G401.6 (cell line): ENCODE measurements around the gene CUBN.

ENCODE experiments used
- FAIRE-seq: peaks from 2 replicates; lab custom pipeline; 2012; peaks lifted over from hg19 to GRCh38; lab: Jason Lieb, UNC

The CUBN gene

DNA sequence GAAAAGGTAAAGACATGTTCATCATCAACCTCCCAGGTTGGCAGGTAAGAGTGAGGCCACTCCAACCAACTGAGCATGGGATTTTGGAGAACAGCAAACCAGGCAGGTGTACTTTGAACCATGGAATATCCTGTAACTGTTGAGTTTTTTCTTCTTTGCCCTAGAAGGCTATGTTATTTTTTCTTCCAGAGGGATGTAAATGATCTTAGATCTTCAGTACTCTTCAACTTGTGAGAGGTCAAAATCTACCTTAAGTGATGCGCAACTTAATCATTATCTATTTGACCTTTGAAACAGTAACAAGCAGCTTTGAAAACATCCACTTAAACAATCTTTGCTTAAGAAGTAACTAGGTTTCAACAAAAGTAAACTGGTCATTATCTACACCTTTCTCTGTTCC is at the start of gene CUBN:
Gene CUBN, minus strand, starts transcription at position 71 of the 400 bp plus-strand sequence. Its CDS starts 46 bp downstream, at position 25.
- no peak for FAIRE-seq

- no peak for FAIRE-seq
Measured at GRCh38 chr10:17179002-17179401, 49.4 kb upstream of the CUBN start.

GRCh38 chr10:17178006-17178405 is 48.4 kb upstream of the CUBN start:
- FAIRE-seq, result peak; percentile 19

DNA sequence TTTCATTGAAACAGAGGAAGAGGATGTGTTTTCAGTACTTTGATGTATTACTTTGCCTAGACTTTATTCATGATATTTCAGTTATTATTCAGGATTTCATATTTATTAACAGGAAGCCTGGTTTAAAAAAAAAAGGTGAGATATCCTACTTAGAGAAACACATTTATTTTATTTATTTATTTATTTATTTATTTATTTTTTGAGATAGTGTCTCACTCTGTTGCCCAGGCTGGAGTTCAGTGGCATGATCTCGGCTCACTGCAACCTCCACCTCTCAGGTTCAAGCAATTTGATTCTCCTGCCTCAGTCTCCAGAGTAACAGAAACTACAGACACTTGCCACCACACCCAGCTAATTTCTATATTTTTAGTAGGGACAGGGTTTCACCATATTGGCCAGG is 47.4 kb upstream of the CUBN start:
- peak; percentile 19 for FAIRE-seq

- FAIRE-seq, result peak; percentile 42
Measured at GRCh38 chr10:17176091-17176490, 46.5 kb upstream of the CUBN start.

- FAIRE-seq, result no peak
Measured at GRCh38 chr10:17175551-17175950, 45.9 kb upstream of the CUBN start.

- no peak for FAIRE-seq
Measured at GRCh38 chr10:17174626-17175025, 45.0 kb upstream of the CUBN start.

GRCh38 chr10:17171141-17171641 is 41.6 kb upstream of the CUBN start:
- FAIRE-seq, result no peak

DNA sequence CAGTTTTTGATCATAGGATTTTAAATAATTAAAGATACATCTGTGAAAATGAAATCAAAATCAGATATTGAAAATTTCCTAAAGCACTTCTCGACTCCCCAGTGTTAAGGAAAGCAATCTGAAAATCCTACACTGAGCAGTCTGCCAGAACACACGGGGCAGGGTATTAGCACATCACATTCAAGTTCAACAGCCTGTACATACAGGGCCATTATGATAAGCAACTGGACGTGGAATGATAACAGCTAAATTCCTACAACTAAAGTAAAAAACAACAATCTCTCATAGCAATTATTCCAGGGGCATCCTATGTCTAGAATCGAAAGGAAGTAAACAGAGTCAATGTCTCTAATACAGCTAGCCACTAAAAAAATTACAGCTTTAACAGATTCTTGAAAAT is 40.2 kb upstream of the CUBN start:
- no peak for FAIRE-seq

DNA sequence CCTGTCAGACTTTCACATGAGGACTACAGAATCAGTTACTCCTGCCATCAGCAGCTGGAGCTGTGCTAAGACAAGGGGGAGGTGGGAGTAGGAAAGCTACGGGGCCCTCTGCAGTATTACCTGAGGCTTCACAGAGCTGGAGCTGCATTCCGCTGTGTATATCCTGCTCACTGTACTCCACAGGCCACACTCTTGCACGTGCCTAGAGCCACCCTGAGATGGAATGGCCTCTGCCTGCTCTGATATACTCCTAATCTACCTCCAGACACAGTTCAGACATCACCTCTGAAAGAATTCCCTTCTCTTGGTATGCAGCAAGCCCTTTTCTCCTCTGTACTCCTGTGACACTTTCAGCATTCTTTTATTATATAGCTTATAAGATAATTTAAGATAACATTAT is 37.1 kb upstream of the CUBN start:
- no peak for FAIRE-seq

GRCh38 chr10:17162828-17163227 is 33.2 kb upstream of the CUBN start:
- FAIRE-seq, result no peak

GRCh38 chr10:17161775-17162174 is 32.2 kb upstream of the CUBN start:
- no peak for FAIRE-seq

- FAIRE-seq, result no peak
Measured at GRCh38 chr10:17157024-17157423, 27.4 kb upstream of the CUBN start.

- FAIRE-seq, result no peak
Measured at GRCh38 chr10:17155826-17156225, 26.2 kb upstream of the CUBN start.

DNA sequence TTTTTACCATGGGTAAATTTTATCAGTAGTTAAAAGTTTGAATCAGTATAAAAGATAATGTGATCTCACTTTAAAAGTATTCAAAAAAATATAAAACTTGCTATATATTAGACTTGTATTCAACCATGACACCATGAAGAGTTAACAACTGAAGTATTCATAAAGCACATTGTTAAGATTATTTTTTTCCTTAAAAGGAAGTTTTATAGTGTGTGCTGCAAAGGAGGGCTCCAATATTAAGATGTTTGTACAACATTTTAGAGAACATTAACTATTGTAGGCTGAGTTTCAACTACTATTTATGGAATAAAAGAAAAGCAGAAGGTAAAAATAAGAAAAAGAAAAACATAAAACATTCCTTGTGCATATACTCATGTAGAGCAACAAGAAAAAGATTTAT is 24.5 kb upstream of the CUBN start:
- FAIRE-seq, result no peak

- FAIRE-seq, result no peak
Measured at GRCh38 chr10:17153321-17153720, 23.7 kb upstream of the CUBN start.

DNA sequence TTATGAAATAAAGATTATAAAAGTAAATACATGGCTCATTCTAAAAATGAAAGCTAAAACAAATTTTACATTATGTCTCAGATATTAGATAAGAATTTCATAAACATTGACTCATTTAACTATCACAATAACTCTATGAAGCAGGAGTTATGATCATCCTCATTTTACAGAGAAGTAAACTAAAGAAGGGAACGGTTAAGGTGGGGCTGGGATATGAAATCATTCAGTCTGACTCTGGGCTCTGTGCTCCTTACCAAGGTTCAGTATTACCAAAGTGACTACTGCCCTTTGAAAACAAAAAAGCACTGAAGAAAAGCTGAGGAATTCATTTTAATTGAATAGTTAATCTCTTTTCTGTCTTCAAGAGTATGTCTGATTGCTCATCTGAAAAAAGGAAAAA is 22.1 kb upstream of the CUBN start:
- peak; percentile 63 for FAIRE-seq

- no peak for FAIRE-seq
Measured at GRCh38 chr10:17147884-17148489, 18.4 kb upstream of the CUBN start.

DNA sequence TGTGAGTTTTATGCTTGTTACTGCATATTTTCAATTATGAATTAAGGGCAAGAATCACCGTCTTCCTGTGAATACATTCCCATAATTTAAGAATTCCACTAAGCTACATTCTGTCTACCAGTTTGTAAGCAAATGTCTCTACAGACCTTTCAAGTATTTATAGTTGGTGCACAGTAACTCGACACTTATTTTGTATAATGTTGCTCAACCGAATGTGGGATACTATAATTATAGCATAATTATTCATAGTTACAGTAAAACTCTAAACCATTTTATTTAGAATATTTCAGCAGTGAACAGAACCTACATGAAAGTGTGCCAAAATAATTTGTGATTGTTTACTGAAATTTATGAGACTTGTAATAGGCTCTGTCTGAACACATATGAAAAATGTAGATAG is 17.3 kb upstream of the CUBN start:
- no peak for FAIRE-seq

DNA sequence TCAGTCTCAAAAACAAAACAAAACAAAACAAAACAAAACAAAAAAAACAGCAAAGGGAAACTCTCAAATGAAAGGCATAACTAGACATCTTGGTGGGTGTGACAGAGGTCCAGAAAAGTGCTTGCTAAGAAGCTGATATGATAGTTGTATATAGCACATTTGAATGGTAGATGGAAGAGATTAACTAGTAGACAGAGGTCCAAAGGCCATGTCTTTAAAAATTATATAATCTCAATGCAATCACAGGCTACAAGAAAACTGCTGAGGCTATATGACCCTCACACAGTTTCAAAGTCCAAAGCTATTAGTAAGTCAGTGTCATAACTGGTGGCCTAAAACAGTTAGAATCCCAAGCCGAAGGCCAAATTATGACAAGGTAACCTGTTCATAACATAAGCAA is 15.6 kb upstream of the CUBN start:
- FAIRE-seq, result no peak

DNA sequence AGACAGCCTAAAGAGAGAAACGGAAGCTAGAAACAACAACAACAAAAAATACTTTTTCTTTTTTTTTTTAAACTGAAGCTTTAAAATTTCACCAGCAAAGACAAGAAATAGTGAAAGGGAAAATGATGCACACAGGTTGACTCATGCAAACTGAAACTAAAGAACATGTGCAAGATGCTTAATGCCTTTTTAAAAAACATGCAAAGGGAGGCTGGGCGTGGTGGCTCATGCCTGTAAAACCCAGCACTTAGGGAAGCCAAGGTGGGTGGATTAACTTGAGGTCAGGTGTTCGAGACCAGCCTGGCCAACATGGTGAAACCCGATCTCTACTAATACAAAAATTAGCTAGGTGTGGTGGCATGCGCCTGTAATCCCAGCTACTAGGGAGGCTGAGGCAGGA is 15.1 kb upstream of the CUBN start:
- FAIRE-seq, result no peak

- no peak for FAIRE-seq
Measured at GRCh38 chr10:17144032-17144431, 14.4 kb upstream of the CUBN start.

GRCh38 chr10:17143055-17143690 is 13.6 kb upstream of the CUBN start:
- no peak for FAIRE-seq

DNA sequence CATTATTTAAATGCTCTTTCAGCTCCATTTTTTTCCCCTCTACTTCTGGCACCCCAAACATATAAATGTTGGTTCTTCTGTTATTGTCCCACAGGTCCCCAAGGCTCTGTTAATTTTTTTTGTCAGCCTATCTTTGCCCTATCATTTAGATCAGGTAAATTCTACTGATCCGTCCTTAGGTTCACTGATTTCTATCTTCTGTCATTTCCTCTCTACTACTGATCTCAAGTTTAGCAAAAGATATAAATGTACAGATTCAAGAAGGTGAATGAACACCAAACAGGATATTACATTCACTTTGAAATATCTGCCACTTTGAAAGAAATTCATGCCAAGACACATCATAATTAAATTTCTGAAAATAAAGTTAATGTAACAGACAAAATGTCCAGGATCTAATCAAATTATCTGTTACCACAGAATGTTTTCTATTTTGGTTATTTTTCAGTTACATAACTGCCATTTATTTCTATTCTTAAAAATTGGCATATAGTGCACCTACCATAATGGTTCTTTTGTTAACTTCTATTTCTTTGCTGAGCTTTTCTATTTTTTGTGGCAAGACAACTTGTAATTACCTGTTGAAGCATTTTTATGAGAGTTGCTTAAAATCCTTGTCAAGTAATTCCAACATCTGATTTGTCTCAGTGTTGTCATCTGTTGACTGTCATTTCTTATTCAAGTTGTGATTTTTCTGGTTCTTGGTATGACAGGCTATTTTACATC is 12.1 kb upstream of the CUBN start:
- no peak for FAIRE-seq
